CD4-positive, alpha-beta T cell treated with Interleukin-2 at 100 ng/mL for 4 hours (primary cell): ENCODE measurements around the gene BGN.

Experiments used
- DNase-seq: peaks from one replicate; pipeline ENCODE4 v3.0.0-alpha.2; 2020; ENCODE audit warnings: low spot score

The BGN gene

DNA sequence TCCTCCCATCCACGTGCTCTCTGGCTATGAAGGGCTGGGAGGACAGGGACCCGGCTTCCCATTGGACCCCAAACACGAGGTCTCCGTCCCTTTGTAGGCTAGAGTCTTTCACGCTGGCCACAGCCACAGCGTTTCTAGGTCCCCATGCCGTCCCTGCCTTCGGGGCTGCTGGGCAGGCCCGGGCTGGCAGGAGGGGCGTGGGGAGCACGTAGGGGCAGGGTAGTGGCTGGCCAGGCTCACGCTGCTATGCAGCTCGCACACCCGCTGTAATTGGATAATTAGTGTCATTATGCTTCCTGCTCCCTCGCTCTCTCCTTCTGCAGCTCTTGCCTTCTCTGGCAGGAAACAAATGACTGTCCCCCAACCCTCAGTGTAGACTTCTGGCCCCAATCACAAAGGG is 32.4 kb downstream of the BGN start:
- no peak for DNase-seq

GRCh38 chrX:153530411-153531129 is 35.8 kb downstream of the BGN start:
- DNase-seq = no peak

- DNase-seq = no peak
Observed at GRCh38 chrX:153533091-153533490, 38.3 kb downstream of the BGN start.

DNA sequence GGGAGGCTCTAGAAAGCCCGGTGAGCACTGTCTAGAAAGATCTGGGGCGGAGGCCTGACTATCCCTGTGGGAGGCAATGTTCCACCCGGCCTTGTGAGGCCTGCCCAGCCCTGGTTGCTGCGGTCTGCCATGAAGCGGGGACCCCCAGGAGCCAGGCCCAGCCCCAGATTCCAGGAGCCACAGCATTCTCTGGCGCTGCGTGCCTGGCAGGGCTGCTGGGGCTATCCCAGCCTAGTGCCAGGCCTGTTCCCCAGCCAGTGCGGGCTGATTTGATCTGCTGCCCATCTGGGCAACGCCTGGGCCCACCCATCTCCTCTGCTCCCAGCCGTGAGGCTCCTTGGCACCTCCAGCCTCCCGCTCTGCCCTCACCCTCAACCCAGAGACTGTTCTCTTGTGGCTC is 42.3 kb downstream of the BGN start:
- DNase-seq = no peak

- no peak for DNase-seq
Observed at GRCh38 chrX:153537526-153538295, 42.9 kb downstream of the BGN start.

DNA sequence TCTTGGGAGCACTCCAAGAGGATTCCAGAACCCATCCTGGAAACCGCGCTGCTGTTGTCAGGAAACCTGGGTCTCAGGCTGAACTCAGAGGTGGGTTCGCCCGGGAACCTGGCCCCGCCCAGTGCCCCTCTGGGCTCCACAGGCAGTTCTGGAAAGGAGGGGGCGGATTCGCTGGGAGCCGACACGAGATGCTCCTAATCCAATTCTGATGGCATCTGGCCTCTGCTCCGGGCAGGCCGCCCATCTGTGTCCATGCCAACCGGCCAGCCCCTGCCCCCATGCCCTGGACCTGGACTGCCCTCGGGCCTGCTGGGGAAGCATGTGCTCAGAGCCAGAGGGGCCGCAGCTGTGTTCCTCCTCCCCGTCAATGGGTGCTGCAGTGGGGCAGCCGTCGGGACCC is 43.6 kb downstream of the BGN start:
- DNase-seq = no peak

DNA sequence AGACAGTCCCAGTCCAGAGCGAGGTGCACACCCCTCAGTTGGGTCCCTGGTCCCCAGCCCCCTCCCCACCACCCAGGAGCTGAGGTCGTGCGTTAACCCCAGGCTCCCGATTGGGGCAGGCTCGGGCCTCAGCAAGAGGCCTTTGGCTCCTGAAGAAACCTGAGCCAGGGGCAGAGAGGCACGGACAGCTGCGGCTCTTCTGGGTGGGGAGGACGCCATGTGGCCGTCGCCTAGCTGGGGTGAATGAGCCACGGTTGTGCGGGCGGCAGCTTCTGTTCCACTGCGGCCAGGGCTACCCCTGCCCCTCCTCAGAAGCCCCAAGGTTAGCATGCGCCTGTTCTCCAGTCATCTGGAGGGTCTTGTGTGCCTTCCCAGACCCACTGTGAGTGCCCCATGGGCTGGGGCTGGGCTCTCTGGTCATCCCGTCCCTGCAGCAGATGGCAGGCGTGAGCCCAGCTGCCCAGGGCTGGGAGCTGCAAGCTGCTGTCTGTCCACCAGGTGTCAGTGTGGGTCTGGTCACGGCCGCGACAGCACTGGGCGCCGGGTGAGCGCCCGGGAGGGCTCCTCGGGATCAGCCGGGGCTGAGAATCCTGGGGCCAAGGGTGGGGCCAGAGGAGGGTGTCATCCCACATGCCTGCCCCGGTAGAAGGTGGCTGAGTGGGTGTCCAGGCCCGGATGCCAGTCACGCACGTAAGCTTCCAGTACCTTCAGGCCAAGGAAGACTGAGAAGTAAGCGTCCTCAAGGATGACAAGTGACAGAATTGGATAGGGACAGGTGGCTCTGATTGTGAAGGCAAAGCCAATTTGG is 44.6 kb downstream of the BGN start:
- peak; percentile 49 for DNase-seq

DNA sequence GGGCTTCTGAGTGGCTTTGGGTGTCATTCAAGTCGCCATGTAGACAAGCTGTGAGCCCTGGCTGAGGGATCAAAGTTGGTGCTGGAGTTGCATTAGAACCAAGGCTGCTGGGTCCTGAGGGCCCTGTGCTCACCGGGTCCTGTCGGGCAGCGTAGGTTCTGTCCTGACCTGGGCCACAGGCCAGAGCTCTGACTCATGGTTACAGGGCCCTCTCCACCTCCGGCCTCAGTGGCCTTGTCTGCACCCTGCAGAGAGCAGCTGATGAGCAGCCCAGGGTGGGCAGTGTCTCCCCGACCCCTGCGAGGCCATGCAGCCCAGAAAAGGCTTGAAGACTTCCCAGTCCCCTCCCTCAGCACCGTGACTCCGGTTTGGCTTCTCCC is 45.2 kb downstream of the BGN start:
- DNase-seq = no peak

DNA sequence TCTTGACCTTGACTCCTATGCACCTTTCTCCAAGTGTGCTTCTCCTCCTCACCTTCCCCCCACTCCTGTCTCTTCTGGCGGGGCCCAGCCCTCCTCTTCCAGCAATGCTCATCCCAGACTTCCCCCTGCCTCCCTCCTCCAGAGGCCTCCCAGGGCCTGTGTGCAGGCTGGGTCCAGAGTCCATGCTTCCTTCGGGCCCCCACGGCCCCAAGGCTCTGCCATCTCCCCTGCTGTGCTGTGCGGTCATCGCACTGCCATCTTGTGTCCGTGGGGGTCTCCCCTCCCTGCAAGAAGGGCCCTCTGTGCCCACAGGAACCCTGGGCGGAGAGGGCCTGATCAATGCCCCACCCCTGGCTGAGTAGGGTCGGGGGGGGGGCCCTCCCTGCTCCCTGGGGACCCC is 49.9 kb downstream of the BGN start:
- DNase-seq = no peak

DNA sequence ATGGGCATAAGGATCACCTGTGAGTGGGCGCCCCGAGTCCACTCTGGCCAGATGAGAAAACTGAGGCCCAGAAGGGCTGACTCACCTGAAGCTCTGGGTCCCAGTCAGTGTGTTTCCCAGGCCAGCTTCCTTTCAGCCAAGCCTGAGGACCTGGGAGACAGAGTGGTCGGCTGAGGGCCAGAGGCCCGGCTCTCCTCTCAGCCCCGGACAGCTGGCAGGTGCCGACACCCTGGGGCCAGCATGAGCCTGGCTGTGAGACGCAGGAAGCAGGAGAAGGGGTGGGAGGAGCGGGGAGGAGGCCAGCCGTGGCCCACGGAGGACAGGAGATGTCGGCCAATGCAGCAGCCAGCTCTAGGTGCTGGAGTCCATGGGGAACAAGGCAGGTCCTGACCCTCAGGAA is 51.6 kb downstream of the BGN start:
- no peak for DNase-seq

DNA sequence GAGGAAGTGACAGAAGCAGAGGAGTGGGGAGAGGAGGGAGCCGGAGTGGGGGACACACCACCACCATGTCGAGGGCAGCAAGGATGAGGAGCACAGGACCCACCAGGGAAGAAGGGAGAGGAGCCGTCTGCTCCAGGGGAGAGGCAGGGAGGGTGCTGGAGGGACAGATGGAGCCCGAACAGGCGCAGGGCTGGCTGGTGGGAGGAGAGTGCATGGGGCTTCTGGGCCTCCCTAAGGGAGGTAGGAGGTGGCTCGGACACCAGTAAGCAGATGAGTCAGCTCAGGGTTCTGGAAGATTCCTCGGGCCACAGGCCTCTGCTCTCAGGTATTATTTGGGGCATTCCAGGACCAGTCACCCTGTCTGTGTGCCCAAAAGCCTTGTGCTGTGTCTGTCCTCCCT is 52.4 kb downstream of the BGN start:
- no peak for DNase-seq

GRCh38 chrX:153549231-153549630 is 54.5 kb downstream of the BGN start:
- no peak for DNase-seq

- no peak for DNase-seq
Observed at GRCh38 chrX:153549807-153550206, 55.0 kb downstream of the BGN start.

GRCh38 chrX:153551135-153551534 is 56.4 kb downstream of the BGN start:
- no peak for DNase-seq

- DNase-seq = peak; percentile 53
Observed at GRCh38 chrX:153554519-153555167, 59.9 kb downstream of the BGN start.

GRCh38 chrX:153556767-153557166 is 62.0 kb downstream of the BGN start:
- DNase-seq = no peak

DNA sequence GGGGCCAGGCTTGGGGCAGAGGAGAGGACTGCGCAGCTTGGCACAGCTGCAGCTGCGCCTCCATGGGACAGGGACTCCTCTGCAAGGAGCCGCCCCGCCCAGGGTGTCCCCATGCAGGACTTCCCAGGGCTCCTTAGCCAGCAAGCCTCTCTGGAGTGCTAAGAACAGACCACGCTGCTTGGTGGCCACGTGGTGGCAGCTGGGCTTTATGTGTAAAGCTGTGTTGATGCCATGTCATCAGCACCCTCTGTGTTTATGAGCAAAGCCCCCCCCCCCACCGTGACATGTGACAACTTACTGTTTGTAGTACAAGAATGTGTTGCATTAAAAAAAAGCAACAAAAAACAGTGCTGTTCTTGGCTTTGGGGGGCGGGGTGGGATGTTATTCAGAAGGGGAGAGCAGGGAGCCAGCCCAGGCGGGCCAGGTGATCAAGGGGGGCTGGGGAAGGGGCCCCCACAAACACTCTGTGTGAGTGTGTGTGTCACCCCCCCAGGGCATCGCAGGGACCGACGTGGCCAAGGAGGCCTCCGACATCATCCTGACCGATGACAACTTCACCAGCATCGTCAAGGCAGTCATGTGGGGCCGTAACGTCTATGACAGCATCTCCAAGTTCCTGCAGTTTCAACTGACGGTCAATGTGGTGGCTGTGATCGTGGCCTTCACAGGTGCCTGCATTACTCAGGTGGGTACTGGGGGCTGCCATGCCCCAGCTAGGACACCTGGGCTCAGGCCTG is 63.0 kb downstream of the BGN start:
- DNase-seq = no peak
